Measurements from ENCODE around the gene SPTBN5.

- TF ChIP-seq CTCF (conservative IDR thresholded peaks at IDR 0.05; ENCODE audit: low read length) (no peak), EZH2phosphoT487 (IDR thresholded peaks at IDR 0.05; ENCODE audit: borderline replicate concordance, low read depth, low read length) (no peak)
Observed at GRCh38 chr15:41933326-41933725, 39.5 kb upstream of the SPTBN5 start.
